ENCODE results near the gene RNASE4. TPM values are rescaled to one million over a fixed set of nuclear protein-coding genes. Genes with fewer than 3 reads are reported as not detected.

The RNASE4 gene
- total and polyA plus RNA-seq, 2 experiments from 2014 or later = 0.29 to 2.0 TPM

- Histone ChIP-seq H3K27ac (ENCODE audit: low read depth) (no peak overlapping the region), H3K27me3 (ENCODE audit: insufficient read depth) (no peaks in the 10 kb centered on the region), H3K9me2 (ENCODE audit: insufficient read depth) (no peaks in the 10 kb centered on the region), H3K4me3 (no peak overlapping the region), H3F3A (replicated peaks; ENCODE audit: low read depth) (no peaks in the 10 kb centered on the region), H2AFZ (peak overlapping the region; percentile 3; the same call in 1 of the 2 replicates), H3K79me2 (replicated peaks; ENCODE audit: insufficient read depth) (no peaks in the 10 kb centered on the region), H4K20me1 (replicated peaks; ENCODE audit: insufficient read depth) (no peaks in the 10 kb centered on the region), H3K4me1 (ENCODE audit: insufficient read depth) (no peaks in the 10 kb centered on the region), H3K4me2 (no peak overlapping the region), H3K36me3 (ENCODE audit: insufficient read depth) (no peaks in the 10 kb centered on the region)
- TF ChIP-seq CTCF (conservative IDR thresholded peaks at IDR 0.05; ENCODE audit: low read depth in 2 of 2) (peak; percentile 87 to 88), POLR2AphosphoS5 (IDR thresholded peaks at IDR 0.05; ENCODE audit: low read depth) (no peak)
- Mint-ChIP-seq H3K27me3 (ENCODE audit: insufficient read depth, low read depth, poor library complexity) (peaks cover 8% of the 10 kb centered on the region), H3K4me3 (no peak overlapping the region), H3K4me1 (peaks cover 21% of the 10 kb centered on the region), H3K9me3 (no peaks in the 10 kb centered on the region), H3K36me3 (ENCODE audit: low read depth) (peaks cover 69% of the 10 kb centered on the region), H3K27ac (peak overlapping the region; percentile 91)
- peak; percentile 93 for ATAC-seq
- peak; percentile 77 for DNase-seq (ENCODE audit: low spot score)
Measured at GRCh38 chr14:20697273-20698017, 13.1 kb downstream of the RNASE4 start.

GRCh38 chr14:20698018-20698329 is 13.6 kb downstream of the RNASE4 start:
- Histone ChIP-seq H3F3A (replicated peaks; ENCODE audit: low read depth) (no peaks in the 10 kb centered on the region), H4K20me1 (replicated peaks; ENCODE audit: insufficient read depth) (no peaks in the 10 kb centered on the region), H3K27ac (ENCODE audit: low read depth) (no peak overlapping the region), H3K4me3 (no peak overlapping the region), H3K4me2 (no peak overlapping the region), H3K36me3 (ENCODE audit: insufficient read depth) (no peaks in the 10 kb centered on the region), H3K9me2 (ENCODE audit: insufficient read depth) (no peaks in the 10 kb centered on the region), H3K4me1 (ENCODE audit: insufficient read depth) (no peaks in the 10 kb centered on the region), H2AFZ (no peak overlapping the region), H3K79me2 (replicated peaks; ENCODE audit: insufficient read depth) (no peaks in the 10 kb centered on the region), H3K27me3 (ENCODE audit: insufficient read depth) (no peaks in the 10 kb centered on the region)
- Mint-ChIP-seq H3K27me3 (ENCODE audit: insufficient read depth, low read depth, poor library complexity) (peaks cover 8% of the 10 kb centered on the region), H3K4me1 (peaks cover 21% of the 10 kb centered on the region), H3K4me3 (no peak overlapping the region), H3K36me3 (ENCODE audit: low read depth) (peaks cover 65% of the 10 kb centered on the region), H3K27ac (peak overlapping the region; percentile 91), H3K9me3 (no peaks in the 10 kb centered on the region)
- ATAC-seq (no peak), DNase-seq (ENCODE audit: low spot score) (no peak)
- TF ChIP-seq NANOG (IDR thresholded peaks at IDR 0.05; ENCODE audit: borderline replicate concordance) (no peak), JUNB (IDR thresholded peaks at IDR 0.05; ENCODE audit: unreplicated experiment) (no peak), ETS1 (IDR thresholded peaks at IDR 0.05) (no peak), ZNF462 (CRISPR knock-in tag; IDR thresholded peaks at IDR 0.05) (no peak), REST (IDR thresholded peaks at IDR 0.05; ENCODE audit: unreplicated experiment) (no peak), EZH2 (IDR thresholded peaks at IDR 0.05; ENCODE audit: low read depth, unreplicated experiment) (no peak), EZH2phosphoT487 (IDR thresholded peaks at IDR 0.05; ENCODE audit: unreplicated experiment) (no peak)
